ELR (cell line): ENCODE measurements around the gene AKAP8L.

Experiments used
- DNase-seq: peaks from one replicate; pipeline ENCODE4 v3.0.0-alpha.2; 2015; ENCODE audit warnings: low read depth

Gene AKAP8L

GRCh38 chr19:15432629-15433518 lies 14.1 kb upstream of the AKAP8L start:
- DNase-seq, result peak; percentile 92

GRCh38 chr19:15432018-15432494 lies 13.3 kb upstream of the AKAP8L start:
- peak; percentile 34 for DNase-seq

- DNase-seq, result no peak
These were observed 12.7 kb upstream of the AKAP8L start for GRCh38 chr19:15431396-15432017.

- no peak for DNase-seq
These were observed 11.8 kb upstream of the AKAP8L start for GRCh38 chr19:15430526-15431120.

GRCh38 chr19:15429825-15430467 lies 11.2 kb upstream of the AKAP8L start:
- DNase-seq, result no peak

- DNase-seq, result no peak
These were observed 10.4 kb upstream of the AKAP8L start for GRCh38 chr19:15428956-15429824.

- DNase-seq, result no peak
These were observed 9.2 kb upstream of the AKAP8L start for GRCh38 chr19:15427991-15428471.

GRCh38 chr19:15427350-15427700 lies 8.5 kb upstream of the AKAP8L start:
- no peak for DNase-seq

GRCh38 chr19:15426485-15427349 lies 7.9 kb upstream of the AKAP8L start:
- DNase-seq, result no peak

GRCh38 chr19:15425321-15425950 lies 6.6 kb upstream of the AKAP8L start:
- DNase-seq, result no peak

- DNase-seq, result no peak
These were observed 6.0 kb upstream of the AKAP8L start for GRCh38 chr19:15424692-15425272.

- DNase-seq, result no peak
These were observed 5.3 kb upstream of the AKAP8L start for GRCh38 chr19:15424121-15424520.

GRCh38 chr19:15423130-15423529 lies 4.3 kb upstream of the AKAP8L start:
- DNase-seq, result no peak

GRCh38 chr19:15422296-15423075 lies 3.7 kb upstream of the AKAP8L start:
- DNase-seq, result no peak

- no peak for DNase-seq
These were observed 3.0 kb upstream of the AKAP8L start for GRCh38 chr19:15421721-15422260.

GRCh38 chr19:15421136-15421695 lies 2.4 kb upstream of the AKAP8L start:
- DNase-seq, result no peak

GRCh38 chr19:15419413-15420025 lies 731 bp upstream of the AKAP8L start:
- peak; percentile 51 for DNase-seq

GRCh38 chr19:15418231-15418578 lies 583 bp downstream of the AKAP8L start:
- DNase-seq, result peak; percentile 46
